Measurements from ENCODE around the gene CCDC134.

GRCh38 chr22:41845380-41846267 is 45.1 kb downstream of the CCDC134 start:
- no peak for TF ChIP-seq POLR2A (conservative IDR thresholded peaks at IDR 0.05)
- TF ChIP-seq FUS (optimal IDR thresholded peaks at IDR 0.05; ENCODE audit: low read depth, low read length) = no peak
- TF ChIP-seq EZH2 (IDR thresholded peaks at IDR 0.05; ENCODE audit: borderline replicate concordance, low read depth, low read length) = no peak
- no peak for TF ChIP-seq CREB5 (CRISPR knock-in tag; IDR thresholded peaks at IDR 0.05)
- no peak for TF ChIP-seq ETS2 (tag; IDR thresholded peaks at IDR 0.05; ENCODE audit: borderline replicate concordance, poor library complexity, severe bottlenecking)
- no peak for TF ChIP-seq GTF2B (IDR thresholded peaks at IDR 0.05; ENCODE audit: extremely low read depth, insufficient read length)
- no peak for TF ChIP-seq MLX (CRISPR knock-in tag; conservative IDR thresholded peaks at IDR 0.05)
- no peak for TF ChIP-seq DEAF1 (CRISPR knock-in tag; IDR thresholded peaks at IDR 0.05)
- TF ChIP-seq STAG1 (CRISPR knock-in tag; IDR thresholded peaks at IDR 0.05; ENCODE audit: borderline replicate concordance) = no peak
- TF ChIP-seq CHD1 (IDR thresholded peaks at IDR 0.05; ENCODE audit: low read length) = no peak

Measured in K562 (cell line).